GM12865 (cell line): ENCODE data around the gene FAF2.

ENCODE experiments used
- DNase-seq: peaks from one replicate; pipeline ENCODE4 v3.0.0; 2010; ENCODE audit warnings: low read depth
- H3K4me3 ChIP-seq: 2 replicates; pipeline ENCODE4 v1.5.1; 2011; ENCODE audit warnings: mild to moderate bottlenecking, low read depth, low read length, control low read depth
- CTCF ChIP-seq: IDR thresholded peaks from 2 replicates; pipeline ENCODE4 v1.5.1; 2011; ENCODE audit warnings: low read length, control low read depth, low read depth, inconsistent platforms; ENCODE audit not compliant: insufficient read depth; ENCODE audit errors: missing control alignments

Gene FAF2

DNA sequence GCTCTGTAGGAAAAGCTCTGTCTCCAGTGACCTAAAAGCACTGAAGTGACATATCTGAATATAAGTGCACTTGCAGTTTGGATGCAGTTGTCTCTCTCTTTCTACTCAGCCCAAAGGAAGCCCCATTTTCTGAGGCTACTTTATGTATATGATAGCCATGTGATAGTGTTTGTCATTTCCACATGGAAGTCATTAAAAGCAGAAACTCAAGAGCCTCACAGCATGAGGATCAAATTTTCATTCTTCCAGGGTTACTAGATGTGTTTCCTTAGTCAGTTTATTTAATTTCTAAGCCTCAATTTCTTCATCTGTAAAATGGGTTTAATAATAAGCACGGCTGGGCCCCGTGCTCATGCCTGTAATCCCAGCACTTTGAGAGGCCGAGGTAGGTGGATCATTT lies 52.3 kb downstream of the FAF2 start:
- no peak overlapping the region for H3K4me3 ChIP-seq
- no peak for TF ChIP-seq CTCF
- DNase-seq = no peak

- DNase-seq = no peak
- H3K4me3 ChIP-seq = no peak overlapping the region
- TF ChIP-seq CTCF = no peak
Measured at GRCh38 chr5:176501333-176501732, 53.1 kb downstream of the FAF2 start.

DNA sequence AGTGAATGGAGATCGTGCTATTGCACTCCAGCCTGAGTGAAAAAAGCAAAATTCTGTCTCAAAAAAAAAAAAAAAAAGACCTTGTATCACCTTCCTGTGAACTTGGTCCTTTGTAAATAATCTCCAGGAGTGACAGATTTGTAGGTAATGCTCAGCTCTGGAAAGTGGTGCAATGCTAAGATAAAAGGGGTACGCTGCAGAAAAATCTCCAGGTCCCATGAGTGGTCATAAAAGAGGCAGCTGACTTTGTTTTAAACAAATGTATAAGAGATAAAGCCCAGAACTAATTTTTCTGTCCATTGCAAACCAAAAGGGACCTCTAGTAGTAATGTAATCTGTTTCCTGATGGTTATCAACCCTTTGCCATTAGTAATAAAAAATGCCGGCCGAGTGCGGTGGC lies 55.3 kb downstream of the FAF2 start:
- TF ChIP-seq CTCF = no peak
- DNase-seq = no peak
- no peak overlapping the region for H3K4me3 ChIP-seq

DNA sequence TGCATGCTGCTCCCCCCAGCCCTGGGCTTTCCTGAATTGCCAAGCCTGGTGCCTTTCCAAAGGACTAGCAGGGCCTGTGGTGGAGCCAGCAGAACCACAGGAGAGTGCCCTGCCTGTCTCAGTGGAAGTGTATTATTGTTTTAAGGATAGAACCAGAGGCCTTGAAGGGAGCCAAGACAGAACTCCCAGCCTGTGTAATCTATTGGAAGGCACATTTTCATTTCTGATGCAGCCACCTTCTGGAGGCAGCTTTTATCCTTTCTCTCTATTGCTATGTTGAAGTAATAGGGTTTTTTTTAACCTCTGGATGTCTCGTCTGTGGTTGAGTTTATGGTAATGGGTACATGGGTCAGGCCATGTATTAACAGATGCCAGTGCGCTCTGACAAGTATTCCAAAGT lies 59.7 kb downstream of the FAF2 start:
- no peak for TF ChIP-seq CTCF
- no peak overlapping the region for H3K4me3 ChIP-seq

DNA sequence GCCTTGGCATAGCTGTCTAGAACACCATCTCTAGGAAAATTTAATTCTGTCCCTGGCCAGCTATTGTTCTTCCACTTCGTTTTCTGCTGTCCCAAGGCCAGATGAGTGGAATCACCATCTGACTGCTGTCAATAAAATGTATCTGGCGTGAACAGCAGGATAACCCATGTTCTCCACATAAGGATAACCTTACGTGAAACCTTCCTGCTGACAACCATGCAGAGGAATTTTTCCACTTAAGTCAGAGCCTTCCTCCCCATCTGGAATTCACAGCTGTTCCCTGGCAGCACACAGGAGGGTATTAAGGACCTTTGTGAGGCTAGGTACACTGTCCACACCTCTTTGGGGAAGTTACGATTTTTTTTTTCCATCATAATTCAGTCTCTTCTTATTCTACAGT lies 60.4 kb downstream of the FAF2 start:
- no peak for DNase-seq
- H3K4me3 ChIP-seq = no peak overlapping the region
- TF ChIP-seq CTCF = no peak

More for the DNA sequence above, 59.7 kb downstream of the FAF2 start:
- no peak for DNase-seq

GRCh38 chr5:176513788-176514187 lies 65.6 kb downstream of the FAF2 start:
- no peak overlapping the region for H3K4me3 ChIP-seq
- no peak for TF ChIP-seq CTCF
- no peak for DNase-seq

DNA sequence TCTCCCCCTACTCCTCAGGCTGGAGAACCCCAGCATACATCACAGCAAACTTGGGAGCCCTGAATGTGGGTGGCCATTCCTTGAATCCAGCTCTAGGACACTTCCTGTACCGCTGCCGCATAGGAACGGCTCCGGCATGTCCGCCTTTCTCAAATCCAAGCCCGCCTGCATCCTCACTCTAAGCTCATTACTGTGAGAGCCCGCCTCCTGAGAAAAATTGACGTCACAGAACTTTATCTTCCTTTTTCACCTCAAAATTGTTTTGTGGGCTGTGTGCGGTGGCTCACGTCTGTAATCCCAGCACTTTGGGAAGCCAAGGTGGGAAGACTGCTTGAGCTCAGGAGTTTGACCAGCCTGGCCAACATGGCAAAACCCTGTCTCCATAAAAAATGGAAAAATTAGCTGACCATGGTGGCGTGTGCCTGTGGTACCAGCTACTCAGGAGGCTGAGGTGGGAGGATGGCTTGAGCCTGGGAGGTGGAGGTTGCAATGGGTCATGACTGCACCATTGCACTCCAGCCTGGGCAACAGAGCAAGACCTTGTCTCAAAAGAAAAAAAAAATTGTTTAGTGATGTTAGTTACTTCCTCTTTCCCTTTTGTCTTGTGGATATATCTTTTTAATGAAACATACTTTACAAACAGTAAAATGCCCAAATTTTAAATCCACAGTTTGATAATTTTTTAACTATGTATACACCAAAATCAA lies 66.2 kb downstream of the FAF2 start:
- no peak for DNase-seq
- H3K4me3 ChIP-seq = no peak overlapping the region
- no peak for TF ChIP-seq CTCF
